PC-9 (cell line): Measurements from ENCODE around the gene TBC1D16.

Experiments used
- CTCF ChIP-seq: fragments of 200-600 bp; sonication (generic); conservative IDR thresholded peaks from 2 replicates; pipeline ENCODE4 v1.6.1; 2017; ENCODE audit warnings: mixed run types, antibody characterized with exemption, mild to moderate bottlenecking, moderate library complexity
- EZH2 ChIP-seq: fragments of 200-600 bp; sonication (generic); IDR thresholded peaks from 2 replicates; pipeline ENCODE4 v1.8.0; 2017; ENCODE audit warnings: antibody characterized with exemption, low read depth

DNA sequence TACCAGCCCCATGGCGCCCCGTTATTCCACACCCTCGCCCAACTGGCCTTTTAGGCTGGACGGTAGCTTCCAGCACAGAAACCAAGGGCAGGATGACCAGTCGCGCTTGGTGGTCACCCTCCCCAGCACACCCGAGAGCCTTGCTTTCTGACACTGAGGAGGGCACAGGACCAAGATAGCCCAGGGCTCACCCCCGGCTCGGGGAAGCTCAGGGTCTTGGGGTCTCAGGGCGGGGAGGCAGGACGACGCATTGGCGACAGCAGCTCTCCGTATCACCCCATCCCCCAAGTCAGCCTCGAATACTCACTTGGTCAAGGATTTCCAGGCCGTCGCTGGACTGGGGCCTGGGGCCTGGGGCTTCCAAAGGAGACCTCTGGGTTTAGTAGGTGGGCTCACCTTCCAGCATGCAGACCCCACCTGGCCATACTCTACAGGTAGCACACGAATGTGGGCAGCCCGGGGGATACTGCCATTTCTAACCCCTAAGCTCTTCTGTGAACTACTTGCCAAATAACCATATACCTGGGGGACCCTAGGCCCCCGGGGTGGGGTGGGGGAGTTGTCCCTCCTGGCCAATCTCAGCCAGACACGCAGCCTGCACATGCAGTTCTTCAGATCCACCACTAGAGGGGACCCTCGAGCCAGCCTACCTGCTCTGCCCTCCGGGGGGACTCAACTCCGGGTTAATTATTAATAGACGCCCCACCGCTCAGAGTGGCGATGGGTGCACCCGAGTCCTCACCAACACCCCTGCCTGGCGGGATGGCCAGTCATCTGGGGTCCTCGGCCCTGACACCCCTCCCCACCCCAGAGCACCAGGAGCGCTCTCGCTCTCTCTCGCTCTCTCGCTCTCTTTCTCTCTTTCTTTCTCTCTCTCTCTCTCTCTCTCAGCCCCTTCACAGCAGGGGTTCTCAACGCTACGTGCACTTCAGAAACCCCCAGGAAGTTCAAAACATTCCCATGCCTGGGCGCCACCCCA, 30.0 kb downstream of the TBC1D16 start:
- peak; percentile 94 for TF ChIP-seq CTCF
- TF ChIP-seq EZH2: no peak
